ENCODE results near the gene NPR1. TPM values are rescaled to one million over a fixed set of nuclear protein-coding genes. Genes with fewer than 3 reads are reported as not detected.
"Not testable (repeated sequence)": the region's sequence is repeated elsewhere in the genome, so short reads cannot be mapped to it uniquely, and the experiment has no call there.

NPR1 gene
- total and polyA plus RNA-seq, 8 donors: 1.4 to 39.7 (median 6.1) TPM

DNA sequence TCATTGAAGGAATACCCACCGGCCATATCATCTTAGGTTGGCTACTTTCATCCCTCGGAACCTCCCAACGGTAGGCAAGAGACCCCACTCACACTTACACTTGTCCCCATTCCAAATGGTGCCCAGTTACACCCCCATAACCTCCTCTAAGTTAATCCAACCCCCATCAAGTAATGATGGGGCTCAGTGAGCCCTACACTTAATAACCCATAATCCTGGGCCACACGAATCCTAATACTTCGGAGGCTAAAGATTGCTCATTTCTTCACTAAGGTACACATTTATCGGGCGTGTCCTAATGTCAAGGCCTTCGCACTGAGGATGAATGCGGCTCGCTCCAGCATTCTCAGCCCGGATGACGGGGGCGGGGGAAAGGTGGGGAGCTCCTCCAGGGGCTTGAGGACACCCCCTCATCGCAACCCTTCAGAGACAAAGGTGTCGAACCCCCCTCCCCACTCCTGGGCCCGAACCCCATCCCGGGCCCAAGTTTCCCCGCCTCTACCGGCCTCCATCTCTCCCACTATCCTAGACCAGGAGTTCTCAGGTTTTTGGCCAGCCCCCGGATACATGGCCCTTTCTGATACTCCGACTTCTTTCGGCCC, 8.1 kb upstream of the NPR1 start:
- Histone ChIP-seq H3K9me3 (no peaks in the 10 kb centered on the region), H3K27me3 (no peaks in the 10 kb centered on the region), H3K4me1 (peaks cover 21 to 33% (median 29%) of the 10 kb centered on the region in 4 donors), H3K27ac (peak overlapping the region; percentile 79 to 92 (median 91)), H3K4me3 (peak overlapping the region; percentile 73 to 91 (median 82)), H3K36me3 (peaks cover 36 to 43% (median 41%) of the 10 kb centered on the region in 4 donors)
- WGBS, 5 donors: 1 to 2% (median 1%) methylated on average over 21 to 22 of the region's 22 CpGs
- no peak for DNase-seq
- TF ChIP-seq, protein P1, sequence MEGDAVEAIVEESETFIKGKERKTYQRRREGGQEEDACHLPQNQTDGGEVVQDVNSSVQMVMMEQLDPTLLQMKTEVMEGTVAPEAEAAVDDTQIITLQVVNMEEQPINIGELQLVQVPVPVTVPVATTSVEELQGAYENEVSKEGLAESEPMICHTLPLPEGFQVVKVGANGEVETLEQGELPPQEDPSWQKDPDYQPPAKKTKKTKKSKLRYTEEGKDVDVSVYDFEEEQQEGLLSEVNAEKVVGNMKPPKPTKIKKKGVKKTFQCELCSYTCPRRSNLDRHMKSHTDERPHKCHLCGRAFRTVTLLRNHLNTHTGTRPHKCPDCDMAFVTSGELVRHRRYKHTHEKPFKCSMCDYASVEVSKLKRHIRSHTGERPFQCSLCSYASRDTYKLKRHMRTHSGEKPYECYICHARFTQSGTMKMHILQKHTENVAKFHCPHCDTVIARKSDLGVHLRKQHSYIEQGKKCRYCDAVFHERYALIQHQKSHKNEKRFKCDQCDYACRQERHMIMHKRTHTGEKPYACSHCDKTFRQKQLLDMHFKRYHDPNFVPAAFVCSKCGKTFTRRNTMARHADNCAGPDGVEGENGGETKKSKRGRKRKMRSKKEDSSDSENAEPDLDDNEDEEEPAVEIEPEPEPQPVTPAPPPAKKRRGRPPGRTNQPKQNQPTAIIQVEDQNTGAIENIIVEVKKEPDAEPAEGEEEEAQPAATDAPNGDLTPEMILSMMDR (IDR thresholded peaks at IDR 0.05): no peak
- TF ChIP-seq POLR2A (IDR thresholded peaks at IDR 0.05) (no peak), POLR2AphosphoS5 (IDR thresholded peaks at IDR 0.05) (no peak), EP300 (IDR thresholded peaks at IDR 0.05) (no peak)
- intact Hi-C loops (cut with DNase I; ENCODE audit: low total_unique reads): no loop called here

DNA sequence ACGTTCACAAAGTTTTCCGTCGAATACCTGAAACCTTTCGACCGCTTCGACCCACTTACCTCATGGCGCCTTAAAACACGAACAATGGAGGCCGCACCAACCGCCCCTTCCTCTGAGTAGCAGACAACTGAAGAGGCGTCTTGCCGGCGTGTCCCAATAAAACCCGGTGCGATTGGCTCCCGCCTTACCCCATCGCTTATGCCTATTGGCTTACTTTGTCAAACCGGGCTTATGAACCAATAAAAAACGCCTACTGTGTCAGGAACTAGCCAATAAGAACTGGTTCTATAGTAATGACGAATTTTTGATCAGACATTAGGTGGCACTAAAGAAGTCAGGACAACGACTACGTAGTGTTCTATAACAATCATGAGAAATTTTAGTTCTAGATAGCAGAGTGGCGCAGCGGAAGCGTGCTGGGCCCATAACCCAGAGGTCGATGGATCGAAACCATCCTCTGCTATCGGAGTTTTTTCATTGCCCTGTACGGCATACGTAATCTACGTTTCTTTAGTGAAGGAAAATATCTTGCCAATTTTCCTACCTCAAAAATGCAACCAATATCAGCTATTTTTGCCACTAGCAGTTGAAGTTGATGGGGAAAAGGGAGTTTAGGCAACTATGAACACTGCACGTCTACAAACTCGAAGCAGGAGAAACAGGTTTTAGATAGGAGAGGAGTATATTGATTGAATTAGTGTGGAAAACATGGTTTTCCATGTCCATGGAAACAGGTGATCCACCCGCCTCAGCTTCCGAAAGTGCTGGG, 7.4 kb upstream of the NPR1 start, which contains the start of gene ILF2:
Gene ILF2 (minus strand): TSS at position 135 of the 769 bp plus-strand sequence. CDS start 71 bp downstream, at position 64.
- WGBS, 5 donors: 0 to 1% (median 0%) methylated on average over 35 of the region's 35 CpGs
- peak within 1 kb of the TSS; percentile 90 to 92 (median 91) for H3K27ac ChIP-seq
- peaks cover 21 to 33% (median 29%) of the 10 kb centered on the region in 4 donors for H3K4me1 ChIP-seq
- H3K36me3 ChIP-seq: peaks cover 29 to 36% (median 34%) of the 10 kb centered on the region in 4 donors
- H3K4me3 ChIP-seq: peak within 1 kb of the TSS; percentile 73 to 91 (median 82)
- DNase-seq: peak; percentile 98 to 100
- no peaks in the 10 kb centered on the region for H3K9me3 ChIP-seq
- TF ChIP-seq, protein P1 (IDR thresholded peaks at IDR 0.05): peak in 1 of 7 experiments; percentile 13
- TF ChIP-seq POLR2A (IDR thresholded peaks at IDR 0.05) (peak in 2 of 4 donors; percentile 73 to 85), POLR2AphosphoS5 (IDR thresholded peaks at IDR 0.05) (peak; percentile 81 to 94 (median 93)), EP300 (IDR thresholded peaks at IDR 0.05) (no peak)
- no peaks in the 10 kb centered on the region for H3K27me3 ChIP-seq
- intact Hi-C loops (cut with DNase I; ENCODE audit: low total_unique reads): no loop called here

DNA sequence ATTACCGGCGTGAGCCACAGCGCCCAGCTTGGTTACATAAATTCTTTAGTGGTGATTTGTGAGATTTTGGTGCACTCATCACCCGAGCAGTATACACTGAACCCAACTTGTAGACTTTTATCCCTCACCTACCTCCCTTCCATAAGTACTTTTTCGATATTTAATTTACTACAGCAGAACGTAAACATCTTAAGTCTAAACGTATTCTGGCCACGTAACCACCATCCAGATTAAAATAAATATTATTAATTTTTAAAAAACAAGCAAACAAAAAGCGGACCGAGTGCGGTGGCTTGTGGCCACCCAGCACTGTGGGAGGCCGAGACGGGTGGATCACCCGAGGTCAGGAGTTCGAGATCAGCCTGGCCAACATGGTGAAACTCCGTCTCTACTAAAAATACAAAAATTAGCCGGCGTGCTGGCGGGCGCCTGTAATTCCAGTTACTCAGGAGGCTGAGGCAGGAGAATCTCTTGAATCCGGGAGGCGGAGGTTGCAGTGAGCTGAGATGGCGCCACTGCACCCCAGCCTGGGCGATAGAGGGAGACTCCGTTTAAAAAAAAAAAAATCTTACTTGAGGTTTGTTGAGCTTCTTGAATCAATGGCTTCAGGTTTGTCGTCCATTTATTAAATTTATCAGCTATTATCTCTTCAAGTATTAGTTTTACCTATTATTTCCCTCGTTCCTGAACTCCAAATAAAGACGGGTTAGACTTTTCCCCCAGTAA, 6.7 kb upstream of the NPR1 start:
- 6 to 10% (median 7%) methylated on average over 28 of the region's 28 CpGs for WGBS, 5 donors
- DNase-seq; intact Hi-C loops (cut with DNase I; ENCODE audit: low total_unique reads): not testable (repeated sequence)

DNA sequence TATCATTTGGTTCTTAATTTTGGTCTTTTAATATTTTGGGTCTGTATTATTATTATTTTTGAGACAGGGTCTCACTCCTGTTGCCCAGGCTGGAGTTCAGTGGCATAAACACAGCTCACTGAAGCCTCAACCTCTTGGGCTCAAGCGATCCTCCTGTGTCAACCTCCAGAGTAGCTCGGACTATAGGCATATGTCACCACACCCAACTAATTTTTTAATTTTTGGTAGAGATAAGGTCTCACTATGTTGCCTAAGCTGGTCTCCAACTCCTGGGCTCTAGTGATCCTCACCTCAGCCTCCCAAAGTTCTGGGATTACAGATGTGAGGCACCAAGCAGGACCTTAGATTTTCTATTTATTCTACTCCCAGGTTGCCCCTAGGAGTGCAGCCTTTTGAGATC, 5.0 kb upstream of the NPR1 start:
- no peak overlapping the region for H3K4me3 ChIP-seq
- intact Hi-C loops (cut with DNase I; ENCODE audit: low total_unique reads): no loop called here
- no peaks in the 10 kb centered on the region for H3K9me3 ChIP-seq
- TF ChIP-seq POLR2AphosphoS5 (IDR thresholded peaks at IDR 0.05): no peak
- no peak for TF ChIP-seq EP300 (IDR thresholded peaks at IDR 0.05)
- TF ChIP-seq, protein P1 (IDR thresholded peaks at IDR 0.05): no peak
- TF ChIP-seq POLR2A (IDR thresholded peaks at IDR 0.05): no peak
- peaks cover 30 to 39% (median 35%) of the 10 kb centered on the region in 4 donors for H3K4me1 ChIP-seq
- DNase-seq: no peak
- H3K36me3 ChIP-seq: peaks cover 4 to 11% (median 9%) of the 10 kb centered on the region in 4 donors
- WGBS, 5 donors: 91 to 97% (median 93%) methylated on average over 2 of the region's 2 CpGs
- H3K27me3 ChIP-seq: peaks cover 0 to 10% (median 9%) of the 10 kb centered on the region in 3 donors
- no peak overlapping the region for H3K27ac ChIP-seq

More for the DNA sequence above, 6.7 kb upstream of the NPR1 start:
- H3K4me1 ChIP-seq: peaks cover 21 to 33% (median 29%) of the 10 kb centered on the region in 4 donors
- H3K36me3 ChIP-seq: peaks cover 21 to 29% (median 26%) of the 10 kb centered on the region in 4 donors
- not testable (repeated sequence) for H3K27me3 ChIP-seq, H3K9me3 ChIP-seq
- peak overlapping the region; percentile 86 to 92 (median 91) for H3K27ac ChIP-seq
- H3K4me3 ChIP-seq: peak overlapping the region; percentile 73 to 91 (median 82)
